Neural progenitor cell (in vitro differentiated cells): ENCODE data around the gene ISG15. TPM values are rescaled to one million over a fixed set of nuclear protein-coding genes. Genes with fewer than 3 reads are reported as not detected.

Experiments used
- DNase-seq: peaks from one replicate; pipeline ENCODE4 v3.0.0-alpha.2; 2016; ENCODE audit warnings: low spot score
- H2AFZ ChIP-seq: fragments of 200-600 bp; sonication (generic); replicated peaks from 2 replicates; pipeline ENCODE4 v1.6.1; 2016; ENCODE audit warnings: antibody characterized with exemption
- H3F3A ChIP-seq: fragments of 200-600 bp; sonication (generic); 2 replicates; pipeline ENCODE4 v1.6.1; 2016; ENCODE audit warnings: antibody characterized with exemption, low read depth
- H3K27ac ChIP-seq: fragments of 200-600 bp; sonication (generic); 2 replicates; pipeline ENCODE4 v1.5.1; 2016; ENCODE audit warnings: mild to moderate bottlenecking
- H3K27me3 ChIP-seq: fragments of 200-600 bp; sonication (generic); 2 replicates; pipeline ENCODE4 v1.6.1; 2016; ENCODE audit warnings: mild to moderate bottlenecking, moderate library complexity
- H3K36me3 ChIP-seq: fragments of 200-600 bp; sonication (generic); 2 replicates; pipeline ENCODE4 v1.5.1; 2016
- H3K4me1 ChIP-seq: fragments of 200-600 bp; sonication (generic); 2 replicates; pipeline ENCODE4 v1.6.1; 2016; ENCODE audit warnings: mixed run types
- H3K4me2 ChIP-seq: fragments of 200-600 bp; sonication (generic); 2 replicates; pipeline ENCODE4 v1.6.1; 2016
- H3K4me3 ChIP-seq: fragments of 200-600 bp; sonication (generic); 2 replicates; pipeline ENCODE4 v1.5.1; 2016
- H3K79me2 ChIP-seq: fragments of 200-600 bp; sonication (generic); 2 replicates; pipeline ENCODE4 v1.6.1; 2016; ENCODE audit warnings: low read depth
- H3K9ac ChIP-seq: fragments of 200-600 bp; sonication (generic); 2 replicates; pipeline ENCODE4 v1.6.1; 2016
- H3K9me3 ChIP-seq: fragments of 200-600 bp; sonication (generic); 2 replicates; pipeline ENCODE4 v1.5.1; 2016; ENCODE audit warnings: low read depth
- H4K20me1 ChIP-seq: fragments of 200-600 bp; sonication (generic); 2 replicates; pipeline ENCODE4 v1.6.1; 2016; ENCODE audit warnings: low read depth
- H3K27ac Mint-ChIP-seq: 3 replicates; pipeline ENCODE4 v1.8.0; 2021; ENCODE audit warnings: mixed read lengths
- H3K27me3 Mint-ChIP-seq: 2 replicates; pipeline ENCODE4 v1.8.0; 2022; ENCODE audit warnings: low read depth, mild to moderate bottlenecking, inconsistent platforms, moderate library complexity, mixed read lengths; ENCODE audit not compliant: insufficient read depth
- H3K36me3 Mint-ChIP-seq: 3 replicates; pipeline ENCODE4 v1.8.0; 2021; ENCODE audit warnings: mixed read lengths
- H3K4me1 Mint-ChIP-seq: 3 replicates; pipeline ENCODE4 v1.8.0; 2021; ENCODE audit warnings: mixed read lengths
- H3K4me3 Mint-ChIP-seq: 3 replicates; pipeline ENCODE4 v1.8.0; 2021; ENCODE audit warnings: mild to moderate bottlenecking, moderate library complexity, mixed read lengths
- H3K9me3 Mint-ChIP-seq: 3 replicates; pipeline ENCODE4 v1.8.0; 2020; ENCODE audit warnings: mixed read lengths
- CTCF ChIP-seq: fragments of 200-600 bp; sonication (generic); IDR thresholded peaks from 2 replicates; pipeline ENCODE4 v1.5.1; 2017; ENCODE audit warnings: antibody characterized with exemption, mild to moderate bottlenecking
- EZH2 ChIP-seq: fragments of 200-600 bp; sonication (generic); IDR thresholded peaks from 2 replicates; pipeline ENCODE4 v1.6.1; 2017; ENCODE audit warnings: antibody characterized with exemption, mild to moderate bottlenecking, moderate library complexity
- EZH2phosphoT487 ChIP-seq: fragments of 200-600 bp; sonication (generic); IDR thresholded peaks from 2 replicates; pipeline ENCODE4 v1.6.1; 2017; ENCODE audit warnings: antibody characterized with exemption
- total RNA-seq: library from RNA; depleted of rRNA; stranded (reverse); fragments of >200 nt; gene quantifications from 2 replicates; pipeline ENCODE4 v1.2.3, GENCODE V29; 2015; ENCODE audit warnings: low replicate concordance

ISG15 gene
- total RNA-seq, 1 donor from 2014 or later, result 22.4 TPM

- peaks cover 13% of the 10 kb centered on the region for H3F3A ChIP-seq
- peaks cover 24% of the 10 kb centered on the region for H3K4me1 Mint-ChIP-seq
- H3K4me2 ChIP-seq, result peak overlapping the region; percentile 88
- peaks cover 58% of the 10 kb centered on the region for H4K20me1 ChIP-seq
- H3K27ac Mint-ChIP-seq, result no peak overlapping the region
- no peaks in the 10 kb centered on the region for H3K36me3 ChIP-seq
- H2AFZ ChIP-seq, result no peak overlapping the region
- peaks cover 39% of the 10 kb centered on the region for H3K79me2 ChIP-seq
- TF ChIP-seq CTCF (no peak), EZH2 (no peak), EZH2phosphoT487 (no peak)
- no peak overlapping the region for H3K27ac ChIP-seq
- H3K36me3 Mint-ChIP-seq, result peaks cover 1% of the 10 kb centered on the region
- H3K27me3 Mint-ChIP-seq, result peaks cover 10% of the 10 kb centered on the region
- DNase-seq, result no peak
- no peak overlapping the region for H3K9ac ChIP-seq
- peaks cover 2% of the 10 kb centered on the region for H3K9me3 Mint-ChIP-seq
- H3K4me3 ChIP-seq, result peak overlapping the region; percentile 69
- H3K4me3 Mint-ChIP-seq, result peak overlapping the region; percentile 80
- H3K9me3 ChIP-seq, result no peaks in the 10 kb centered on the region
- H3K4me1 ChIP-seq, result peaks cover 34% of the 10 kb centered on the region
- H3K27me3 ChIP-seq, result no peaks in the 10 kb centered on the region
Measured at GRCh38 chr1:1021920-1022259, 8.6 kb downstream of the ISG15 start.

GRCh38 chr1:1022302-1023009, 9.2 kb downstream of the ISG15 start:
- Mint-ChIP-seq H3K9me3 (no peaks in the 10 kb centered on the region), H3K27ac (no peak overlapping the region), H3K4me1 (peaks cover 21% of the 10 kb centered on the region), H3K27me3 (peaks cover 10% of the 10 kb centered on the region), H3K36me3 (peaks cover 1% of the 10 kb centered on the region), H3K4me3 (peak overlapping the region; percentile 63)
- no peak for DNase-seq
- H3K27me3 ChIP-seq, result no peaks in the 10 kb centered on the region
- H3K79me2 ChIP-seq, result peaks cover 39% of the 10 kb centered on the region
- H3K9ac ChIP-seq, result no peak overlapping the region
- peaks cover 64% of the 10 kb centered on the region for H4K20me1 ChIP-seq
- H3K27ac ChIP-seq, result no peak overlapping the region
- H3F3A ChIP-seq, result peaks cover 10% of the 10 kb centered on the region
- no peaks in the 10 kb centered on the region for H3K36me3 ChIP-seq
- no peak overlapping the region for H3K4me2 ChIP-seq
- peaks cover 34% of the 10 kb centered on the region for H3K4me1 ChIP-seq
- H3K9me3 ChIP-seq, result no peaks in the 10 kb centered on the region
- no peak overlapping the region for H2AFZ ChIP-seq
- TF ChIP-seq EZH2 (no peak), CTCF (no peak), EZH2phosphoT487 (no peak)
- H3K4me3 ChIP-seq, result no peak overlapping the region

- no peak overlapping the region for H3K9ac ChIP-seq
- H3K4me2 ChIP-seq, result no peak overlapping the region
- Mint-ChIP-seq H3K9me3 (no peaks in the 10 kb centered on the region), H3K27ac (no peak overlapping the region), H3K27me3 (peaks cover 10% of the 10 kb centered on the region), H3K4me1 (peaks cover 21% of the 10 kb centered on the region), H3K36me3 (peaks cover 1% of the 10 kb centered on the region), H3K4me3 (peak overlapping the region; percentile 46)
- H3K36me3 ChIP-seq, result no peaks in the 10 kb centered on the region
- H3K27me3 ChIP-seq, result no peaks in the 10 kb centered on the region
- DNase-seq, result no peak
- H3K4me3 ChIP-seq, result no peak overlapping the region
- TF ChIP-seq EZH2phosphoT487 (no peak), EZH2 (no peak), CTCF (no peak)
- no peaks in the 10 kb centered on the region for H3K9me3 ChIP-seq
- H2AFZ ChIP-seq, result no peak overlapping the region
- peaks cover 10% of the 10 kb centered on the region for H3F3A ChIP-seq
- H4K20me1 ChIP-seq, result peaks cover 67% of the 10 kb centered on the region
- peaks cover 34% of the 10 kb centered on the region for H3K4me1 ChIP-seq
- H3K27ac ChIP-seq, result no peak overlapping the region
- peaks cover 39% of the 10 kb centered on the region for H3K79me2 ChIP-seq
Measured at GRCh38 chr1:1023700-1024099, 10.4 kb downstream of the ISG15 start.
